Epithelial cell of alveolus of lung (primary cell): ENCODE results near the gene VRK2. TPM values are rescaled to one million over a fixed set of nuclear protein-coding genes. Genes with fewer than 3 reads are reported as not detected.

Experiments used
- total RNA-seq: library from RNA; depleted of rRNA; stranded (reverse); fragments of >200 nt; gene quantifications from 2 replicates; pipeline ENCODE4 v1.2.1, GENCODE V29; 2015

Gene VRK2
- 11.5 and 14.4 TPM in 2 replicates for total RNA-seq

GRCh38 chr2:58046585-58047372, at the start of gene VRK2:
Gene VRK2 (plus strand): TSS chr2:58046806. CDS start chr2:58048832, 2,026 bp downstream.

Other genes starting within 250 kb of the VRK2 start
- gene FANCL, start 194.5 kb downstream of the VRK2 start, total RNA-seq: 7.8 and 9.3 TPM in 2 replicates